ENCODE data around the gene DNMT3A. TPM values are rescaled to one million over a fixed set of nuclear protein-coding genes. Genes with fewer than 3 reads are reported as not detected.

Gene DNMT3A
- total RNA-seq, 1 donor from 2014 or later = 29.5 TPM

DNA sequence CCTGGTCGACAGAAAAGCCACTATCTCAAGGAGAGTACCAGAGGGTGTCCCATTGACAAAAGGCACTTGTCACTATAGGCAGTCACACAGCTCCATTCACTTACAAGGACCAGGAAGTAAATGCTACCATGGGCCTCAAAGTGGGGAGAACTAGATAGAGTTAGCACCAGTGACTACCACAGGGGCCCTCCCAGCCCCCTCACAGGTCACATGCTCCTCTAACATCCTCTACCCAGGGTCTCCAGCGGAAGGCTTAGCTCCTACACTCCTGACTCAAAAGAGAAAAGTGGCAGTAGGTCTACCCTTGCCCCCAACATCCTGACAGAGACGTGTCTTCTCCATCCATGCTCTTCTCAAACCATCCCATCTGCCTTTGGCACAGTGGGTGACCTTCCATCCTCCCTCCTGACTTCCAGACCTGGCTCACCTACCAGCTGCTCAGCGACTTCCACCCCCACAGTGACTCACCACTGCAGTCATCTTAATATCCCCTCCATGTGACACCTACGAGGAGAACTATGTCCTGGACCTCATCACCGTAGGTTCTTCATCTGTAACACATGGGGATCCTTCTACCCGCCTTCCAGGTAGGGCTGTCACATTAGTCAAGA, 5.6 kb upstream of the DNMT3A start:
- DNase-seq (ENCODE audit: low read depth) = peak; percentile 62

DNA sequence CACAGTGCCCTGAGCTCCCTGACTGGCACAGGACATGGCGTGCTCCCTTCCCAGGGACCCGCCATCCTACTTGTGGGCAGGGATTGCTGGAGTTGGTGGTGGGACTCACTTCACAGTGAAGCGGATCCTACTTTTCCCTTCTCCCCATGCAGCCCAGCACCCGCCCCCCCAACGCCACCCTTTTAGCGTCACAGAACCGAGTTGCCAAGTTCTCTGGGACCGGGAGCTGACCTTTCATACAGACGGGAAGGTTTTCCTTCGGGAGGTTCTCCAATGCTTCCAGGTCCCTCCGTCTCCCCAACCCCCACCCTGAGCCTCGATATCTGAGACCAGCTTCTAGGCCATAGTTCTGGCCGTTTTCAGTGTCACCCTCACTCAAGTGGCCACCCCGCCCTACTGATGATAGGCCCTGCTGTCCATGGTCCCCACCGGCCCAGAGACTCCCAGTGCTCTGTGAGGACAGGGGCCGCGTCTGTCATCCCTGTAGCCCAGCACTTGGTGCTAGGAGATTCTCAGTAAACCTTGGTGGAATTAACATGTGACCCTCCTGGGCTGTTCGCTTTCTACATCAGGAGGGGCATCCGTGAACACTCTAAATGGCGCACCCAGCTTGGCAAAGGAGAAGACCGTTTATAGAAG, 1.6 kb upstream of the DNMT3A start:
- no peak for DNase-seq (ENCODE audit: low read depth)

DNA sequence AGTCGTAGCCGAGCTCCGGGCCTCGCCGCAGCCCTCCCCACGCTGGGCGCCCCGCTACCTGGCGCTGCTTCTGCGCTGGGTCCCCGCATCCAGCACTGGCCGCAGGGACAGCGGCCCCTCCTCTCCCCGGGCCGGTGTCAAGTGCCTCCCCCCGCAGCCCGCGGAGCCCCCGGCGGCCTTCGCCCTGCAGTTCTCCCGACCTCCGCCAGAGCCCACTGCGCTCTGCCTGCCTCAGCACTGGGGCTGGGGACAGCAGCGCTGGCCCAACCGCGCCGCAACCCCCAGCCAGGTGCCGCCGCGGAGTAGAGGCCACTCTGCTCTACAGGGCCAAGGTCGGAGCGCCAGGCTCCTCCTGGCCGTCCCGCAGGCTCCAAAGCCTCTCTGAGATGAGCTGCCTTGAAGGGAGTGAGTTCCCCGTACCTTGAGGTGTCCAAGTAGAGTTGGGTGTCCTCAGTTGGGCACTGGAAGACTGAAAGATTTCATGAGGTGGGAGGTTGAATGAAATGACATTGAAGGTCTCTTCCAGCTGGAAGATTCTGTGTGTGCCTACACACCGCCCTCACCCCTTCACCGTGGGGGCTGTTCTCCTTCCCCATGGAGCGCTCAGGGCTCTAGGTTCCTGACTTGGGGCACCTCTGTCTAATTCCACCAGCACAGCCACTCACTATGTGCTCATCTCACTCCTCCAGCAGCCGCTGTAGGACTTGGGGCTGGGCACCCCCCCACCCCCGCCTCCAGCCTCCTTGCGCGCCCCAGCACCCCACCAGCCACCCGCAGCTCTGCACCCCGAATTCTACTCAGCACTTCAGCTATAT, 854 bp upstream of the DNMT3A start:
- DNase-seq (ENCODE audit: low read depth) = peak; percentile 55

DNA sequence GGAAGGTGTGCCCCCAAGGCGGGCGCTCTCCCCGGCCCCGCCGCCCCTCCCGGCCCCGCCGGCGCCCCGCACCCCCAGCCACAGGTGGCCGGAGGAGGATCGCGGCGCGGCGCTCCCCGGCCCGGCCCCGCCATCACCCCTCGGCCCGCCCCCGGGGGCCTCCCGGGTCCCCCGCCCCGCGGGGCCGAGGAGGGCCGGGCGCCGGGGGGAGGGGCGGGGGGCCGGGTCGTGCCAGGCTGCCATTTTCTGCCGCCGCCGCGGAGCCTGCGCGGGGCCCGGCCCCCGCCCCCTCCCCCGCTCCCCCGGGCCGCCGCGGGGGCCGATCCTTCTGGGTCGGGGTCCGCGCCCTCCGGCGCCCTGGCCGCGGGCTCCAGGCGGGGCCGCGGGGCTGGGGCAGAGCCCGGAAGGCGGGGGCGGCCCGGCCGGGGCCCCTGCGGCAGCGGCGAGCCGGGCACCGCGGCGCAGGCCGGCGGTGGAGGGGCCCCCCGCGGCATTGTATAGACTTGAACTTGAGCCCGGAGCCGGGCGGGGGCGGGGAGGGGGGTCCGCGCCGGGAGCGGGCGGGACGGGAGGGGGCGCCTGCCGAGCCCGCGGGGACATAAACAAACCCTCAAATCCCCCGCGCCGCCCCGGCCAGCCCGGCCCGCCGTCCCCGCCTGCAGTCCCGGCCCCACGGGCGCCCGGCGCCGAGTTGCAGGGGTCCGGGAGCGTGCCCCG, 556 bp downstream of the DNMT3A start:
- DNase-seq (ENCODE audit: low read depth) = no peak

DNA sequence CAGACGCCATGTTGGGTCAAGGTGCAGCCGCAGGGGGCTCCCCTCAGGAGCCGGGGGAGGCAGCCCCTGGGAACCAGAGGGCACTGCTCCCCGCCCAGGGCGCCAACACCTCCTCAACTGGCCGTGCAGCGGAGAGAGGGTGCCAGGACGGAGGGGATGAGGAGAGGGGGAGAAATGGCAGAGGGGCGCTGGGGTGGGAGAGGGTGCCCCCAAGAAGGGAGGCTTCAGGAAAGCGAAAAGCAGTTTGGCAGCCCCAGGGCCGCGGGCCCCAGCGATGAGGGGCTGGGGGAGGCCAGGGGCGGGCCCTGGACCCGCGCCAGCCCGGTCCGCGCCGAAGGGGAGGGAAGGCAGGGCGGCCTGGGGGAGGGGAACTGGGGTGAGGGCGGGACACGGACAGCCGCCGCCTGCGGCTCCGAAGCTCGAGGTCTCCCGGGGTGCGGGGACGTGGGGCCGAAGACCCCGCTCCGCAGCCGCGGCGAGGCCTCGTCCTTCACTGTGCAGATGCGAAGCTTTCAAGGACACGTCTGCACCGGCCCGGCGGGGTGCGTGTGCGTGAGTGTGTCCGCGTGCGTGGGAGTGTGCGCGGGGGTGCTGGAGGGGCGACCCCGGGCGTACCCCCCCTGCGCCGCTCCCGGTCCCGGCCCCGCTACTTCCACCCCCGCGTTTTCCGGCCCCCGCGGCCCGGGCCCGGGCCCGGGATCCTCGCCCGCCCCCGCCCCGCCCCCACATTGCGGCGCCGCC, 1.4 kb downstream of the DNMT3A start:
- no peak for DNase-seq (ENCODE audit: low read depth)

DNA sequence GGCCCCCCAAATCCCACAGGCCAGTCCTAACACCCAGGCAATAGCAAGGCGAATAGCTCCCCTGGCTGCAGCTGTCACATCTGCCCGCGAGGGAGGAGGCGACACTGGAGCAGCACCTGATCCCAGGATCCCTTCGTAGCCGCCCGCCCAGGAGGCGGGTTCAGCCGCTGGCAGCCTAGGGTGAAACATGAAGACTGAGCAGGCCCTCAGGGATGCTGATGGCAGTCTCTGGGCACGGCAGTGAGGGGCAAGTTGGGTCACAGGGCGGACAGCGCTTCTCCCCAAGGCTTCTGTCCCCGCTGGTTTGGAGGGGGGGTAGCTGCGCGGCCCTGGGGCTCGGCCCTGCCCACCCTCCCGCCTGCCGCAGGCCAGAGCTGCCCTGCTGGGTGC, 1.9 kb downstream of the DNMT3A start:
- DNase-seq (ENCODE audit: low read depth) = no peak

DNA sequence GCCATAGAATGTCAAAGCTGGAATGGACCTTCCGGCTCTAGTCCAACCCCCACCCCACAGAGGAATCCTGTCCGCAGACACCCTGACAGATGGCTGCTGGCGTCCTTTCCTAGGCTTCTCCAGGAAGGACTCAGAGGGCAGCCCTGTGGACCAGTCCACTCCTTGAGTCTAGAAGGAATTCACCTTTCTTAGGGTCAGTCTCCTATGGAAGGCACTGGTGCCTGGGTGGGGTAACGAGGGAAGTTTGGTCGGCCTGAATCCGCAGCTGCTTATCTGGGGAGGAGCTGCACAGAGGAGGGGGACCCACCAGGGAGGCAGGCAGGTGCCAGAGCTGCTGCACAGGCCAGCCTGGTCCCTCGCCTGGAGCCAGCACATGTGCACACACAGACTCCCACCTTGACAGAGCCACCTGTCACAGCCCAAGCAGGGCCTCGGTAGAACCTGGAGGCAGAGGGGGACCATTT, 2.5 kb downstream of the DNMT3A start:
- no peak for DNase-seq (ENCODE audit: low read depth)

DNA sequence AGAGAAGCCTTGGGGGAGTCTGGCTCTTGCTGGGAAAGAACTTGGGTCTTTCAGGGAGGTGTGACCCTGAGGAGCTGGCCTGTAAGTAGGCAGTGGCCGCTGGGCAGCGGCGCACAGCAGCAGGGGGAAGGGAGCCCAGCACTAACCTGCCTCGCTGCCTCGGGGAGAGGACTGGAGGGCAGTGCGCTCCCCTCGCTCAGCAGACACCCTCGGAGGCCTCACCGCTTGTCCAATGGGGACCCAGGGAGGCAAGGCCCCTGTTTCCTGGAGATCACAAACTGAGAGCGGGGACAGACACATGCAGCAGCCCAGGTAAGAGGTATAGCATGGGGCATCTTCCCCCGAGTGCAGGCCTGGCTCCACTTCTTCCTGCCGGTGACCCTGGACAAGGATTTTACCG, 3.3 kb downstream of the DNMT3A start:
- DNase-seq (ENCODE audit: low read depth) = no peak

DNA sequence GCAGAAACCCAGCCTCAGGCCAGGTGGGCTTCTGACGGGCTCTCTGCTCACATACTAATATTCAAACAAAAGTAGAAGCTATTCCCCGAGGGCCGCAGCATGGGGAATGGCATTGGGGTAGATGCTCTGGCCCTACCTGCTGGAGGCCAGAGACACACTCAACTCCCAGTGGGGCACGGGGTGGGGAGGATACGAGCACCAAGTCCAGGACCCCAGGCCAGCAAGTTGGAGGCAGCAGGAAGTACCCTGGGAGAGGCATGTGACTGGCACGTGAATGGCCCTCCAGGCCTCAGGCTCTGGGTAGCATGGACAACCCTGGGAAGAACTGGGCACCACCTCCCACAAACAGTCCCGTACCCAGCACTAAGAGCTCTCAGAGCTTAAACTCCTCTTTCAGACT, 3.8 kb downstream of the DNMT3A start:
- no peak for DNase-seq (ENCODE audit: low read depth)

DNA sequence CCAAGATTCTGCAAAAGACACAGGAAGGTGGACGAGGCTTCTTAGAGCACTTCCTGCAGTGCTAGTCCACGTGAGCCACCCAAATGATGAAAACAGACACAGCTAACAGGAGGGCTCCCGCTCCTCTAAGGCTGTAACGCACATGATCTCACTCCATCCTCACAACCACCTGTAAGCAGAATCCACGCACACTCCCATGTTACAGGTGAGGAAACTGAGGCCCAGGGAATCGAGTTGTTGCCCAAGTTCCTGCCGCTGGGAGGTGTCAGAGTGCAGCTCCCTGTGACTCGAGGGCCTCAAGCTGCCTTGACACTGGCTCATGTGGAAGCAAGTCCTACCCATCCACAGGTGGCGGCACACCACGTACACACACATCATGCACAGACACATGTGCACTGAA, 4.4 kb downstream of the DNMT3A start:
- DNase-seq (ENCODE audit: low read depth) = no peak

DNA sequence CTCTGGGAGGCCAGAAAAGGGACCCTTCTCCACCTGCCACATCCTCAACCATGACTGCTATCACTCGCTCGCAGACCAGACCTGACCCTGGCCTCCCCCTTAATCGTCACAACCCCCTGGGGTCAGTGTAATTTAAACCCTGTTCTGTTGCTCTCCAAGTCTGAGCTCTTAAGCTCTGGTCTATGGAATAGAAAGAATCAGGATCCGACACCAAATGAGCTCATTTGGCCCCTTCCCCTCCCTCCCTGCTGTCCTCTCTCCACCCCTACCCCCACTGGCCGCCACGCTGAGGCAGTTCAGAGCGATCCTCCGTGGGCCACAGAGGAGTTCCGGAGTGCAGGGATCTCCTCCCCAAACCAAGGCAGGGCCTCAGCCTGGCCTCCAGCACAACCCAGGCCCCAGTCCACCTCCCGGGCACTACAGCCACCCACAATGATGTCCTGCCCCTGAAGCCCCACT, 5.3 kb downstream of the DNMT3A start:
- DNase-seq (ENCODE audit: low read depth) = no peak

DNA sequence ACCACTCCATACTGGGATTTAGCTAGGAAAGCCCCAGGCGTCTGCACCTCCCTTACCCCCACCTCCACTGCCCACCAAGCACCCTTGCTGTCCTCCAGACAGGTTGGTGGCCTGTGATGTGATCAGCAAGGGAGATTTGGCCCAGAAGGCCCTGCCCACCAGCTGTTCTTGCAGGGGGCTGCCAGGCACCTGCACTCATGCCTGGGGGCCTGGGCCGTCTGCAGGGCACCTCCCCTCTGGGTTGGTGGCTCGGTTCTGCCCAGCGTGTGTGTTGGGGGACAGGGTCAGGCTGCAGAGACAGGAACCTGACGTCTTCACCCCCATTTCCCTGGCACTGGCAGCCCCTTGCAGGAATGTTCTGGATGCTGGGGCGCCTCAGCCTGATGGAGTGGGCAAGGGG, 5.8 kb downstream of the DNMT3A start:
- DNase-seq (ENCODE audit: low read depth) = no peak

DNA sequence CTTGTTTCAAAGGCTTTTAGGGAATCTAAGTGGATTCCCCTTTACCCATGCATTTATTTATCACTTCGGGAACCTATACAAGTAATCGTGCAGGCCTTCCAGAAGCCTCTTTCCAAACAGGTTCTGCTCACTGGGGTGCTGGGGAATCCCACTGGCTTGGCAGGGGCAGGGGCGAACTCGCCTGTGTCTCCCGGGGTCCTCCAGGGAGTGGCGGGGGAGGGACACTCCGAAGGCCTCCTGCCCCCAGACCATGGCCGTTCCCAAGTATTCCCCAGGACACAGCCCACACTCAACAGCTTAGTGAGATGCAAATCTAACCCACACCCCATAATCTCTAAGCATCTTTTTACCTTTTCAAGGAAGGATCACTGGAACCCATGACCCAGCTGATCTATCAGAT, 6.5 kb downstream of the DNMT3A start:
- DNase-seq (ENCODE audit: low read depth) = no peak

DNA sequence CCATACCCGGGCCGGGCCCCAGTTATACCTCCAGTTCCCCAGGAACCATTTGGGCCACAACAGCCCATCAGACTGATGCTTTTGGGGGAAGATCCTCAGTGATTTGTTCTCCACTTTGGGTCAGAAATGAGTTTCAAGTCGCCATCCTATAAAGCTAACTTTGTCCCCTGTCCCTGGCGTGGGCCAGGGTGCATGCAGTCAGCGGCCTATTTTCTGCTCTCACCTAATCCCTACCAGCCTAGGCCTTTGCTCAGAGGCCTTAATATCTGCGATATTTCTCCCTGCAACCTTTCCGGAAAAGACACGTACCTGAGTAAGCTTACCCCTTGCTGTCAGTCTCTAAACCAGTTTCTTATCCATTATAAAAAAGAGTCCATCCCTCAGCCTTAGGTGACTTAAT, 7.2 kb downstream of the DNMT3A start:
- no peak for DNase-seq (ENCODE audit: low read depth)

DNA sequence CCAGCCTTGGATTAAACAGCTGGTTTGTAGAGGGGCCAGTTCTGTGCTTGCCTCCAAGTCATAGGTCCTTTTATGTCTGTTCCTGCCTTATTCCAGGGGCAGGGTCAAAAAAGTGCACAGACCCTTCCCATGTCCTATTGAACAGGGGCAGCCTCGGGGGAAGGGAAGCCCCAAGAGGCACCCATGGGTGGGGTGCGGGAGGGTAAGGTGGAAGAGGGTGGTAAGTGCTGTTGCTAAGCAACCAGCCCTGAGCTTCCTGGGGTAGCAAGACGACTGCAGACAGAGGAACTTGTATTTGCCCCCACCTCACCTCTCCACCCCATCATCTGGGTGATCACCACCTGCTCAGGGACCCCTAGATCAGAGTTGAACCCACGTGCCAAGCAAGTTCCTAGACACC, 7.7 kb downstream of the DNMT3A start:
- DNase-seq (ENCODE audit: low read depth) = no peak

DNA sequence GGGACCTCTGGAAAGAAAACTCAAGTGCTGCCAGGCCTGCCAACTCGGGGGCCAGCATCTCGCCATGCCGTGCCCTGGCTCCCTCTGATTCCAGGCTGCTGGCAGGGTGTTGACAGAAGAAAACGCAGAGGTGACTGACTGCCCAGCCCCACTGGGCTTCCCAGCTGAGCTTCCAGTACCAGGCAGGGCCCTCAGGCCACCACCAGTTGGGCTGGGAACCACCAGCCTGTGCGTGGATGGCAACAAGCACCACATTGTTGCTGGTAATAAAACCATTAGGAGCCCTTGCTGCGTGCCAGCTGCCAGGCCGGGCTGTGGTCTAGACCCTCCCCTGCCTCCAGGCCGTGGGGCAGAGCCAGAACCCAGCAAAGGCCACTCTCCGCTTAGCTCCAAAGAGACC, 9.2 kb downstream of the DNMT3A start:
- DNase-seq (ENCODE audit: low read depth) = peak; percentile 45

DNA sequence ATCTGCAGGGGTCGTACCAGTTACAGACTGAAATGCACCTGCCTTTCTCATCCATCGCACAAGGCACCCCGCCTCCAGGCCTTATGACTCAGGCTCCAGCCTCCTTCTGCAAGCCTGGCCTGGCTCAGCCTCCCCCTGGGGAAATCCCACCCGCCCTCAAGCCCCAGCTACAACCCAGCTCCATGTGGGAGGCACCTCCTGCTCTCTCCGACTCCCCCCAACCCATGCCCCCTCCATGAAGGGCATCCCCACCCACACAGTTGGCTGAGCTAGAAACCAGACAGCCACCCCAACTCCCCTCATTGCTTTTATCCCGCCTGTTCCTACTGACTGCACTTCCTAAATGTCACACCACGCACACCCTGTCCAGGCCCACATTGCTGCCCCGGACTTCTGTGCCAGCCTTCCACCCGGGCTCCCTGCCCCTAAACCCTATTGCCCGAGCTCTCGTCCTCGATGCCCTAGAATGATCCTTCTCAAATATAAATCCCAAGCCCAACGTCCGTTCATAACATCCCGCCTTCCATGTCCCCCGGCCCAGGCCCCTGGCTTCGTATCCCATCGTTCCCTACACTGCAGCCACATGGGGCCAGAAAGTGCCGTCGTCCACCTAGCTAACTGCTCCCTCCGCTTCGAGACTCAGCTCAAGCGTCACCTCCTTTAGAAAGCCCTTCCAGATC, 9.9 kb downstream of the DNMT3A start:
- no peak for DNase-seq (ENCODE audit: low read depth)

DNA sequence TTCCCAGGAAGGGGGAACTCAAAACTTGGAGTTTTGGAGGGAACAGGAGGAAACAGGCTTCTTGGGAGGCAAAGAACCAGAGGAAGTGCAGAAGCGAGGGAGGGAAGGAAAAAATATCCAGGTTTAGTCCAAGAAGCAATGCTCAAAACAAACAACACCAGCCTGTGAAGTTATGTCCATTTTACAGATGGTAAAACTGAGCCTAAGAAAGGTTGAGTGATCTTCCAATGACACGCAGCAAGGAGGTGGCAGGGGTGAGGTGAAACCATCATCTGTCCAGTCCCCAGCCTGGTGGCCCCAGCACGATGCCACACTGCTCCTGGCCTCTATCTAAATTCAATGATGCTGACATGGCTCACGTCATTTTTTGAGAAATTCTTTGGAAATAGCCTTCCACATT, 10.8 kb downstream of the DNMT3A start:
- DNase-seq (ENCODE audit: low read depth) = no peak

DNA sequence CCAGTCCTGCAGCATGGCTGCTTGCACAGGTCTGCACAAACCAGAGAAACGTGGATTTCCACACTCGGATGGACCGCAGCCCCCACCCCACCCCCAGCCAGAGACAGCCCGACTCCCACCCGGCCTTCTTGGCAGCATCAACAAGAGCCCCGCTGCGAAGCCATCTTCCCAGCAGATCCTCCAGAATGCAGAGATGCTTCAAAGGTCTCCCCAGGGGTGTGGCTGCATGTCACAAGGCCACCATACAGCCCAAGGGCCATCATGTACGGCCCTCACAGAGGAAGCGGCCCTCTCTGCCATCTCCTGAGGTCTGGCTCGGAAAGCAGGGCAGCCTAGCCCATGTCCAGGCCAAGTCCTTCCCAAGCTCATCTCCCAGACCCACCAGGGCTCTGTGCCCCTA, 11.5 kb downstream of the DNMT3A start:
- DNase-seq (ENCODE audit: low read depth) = no peak

DNA sequence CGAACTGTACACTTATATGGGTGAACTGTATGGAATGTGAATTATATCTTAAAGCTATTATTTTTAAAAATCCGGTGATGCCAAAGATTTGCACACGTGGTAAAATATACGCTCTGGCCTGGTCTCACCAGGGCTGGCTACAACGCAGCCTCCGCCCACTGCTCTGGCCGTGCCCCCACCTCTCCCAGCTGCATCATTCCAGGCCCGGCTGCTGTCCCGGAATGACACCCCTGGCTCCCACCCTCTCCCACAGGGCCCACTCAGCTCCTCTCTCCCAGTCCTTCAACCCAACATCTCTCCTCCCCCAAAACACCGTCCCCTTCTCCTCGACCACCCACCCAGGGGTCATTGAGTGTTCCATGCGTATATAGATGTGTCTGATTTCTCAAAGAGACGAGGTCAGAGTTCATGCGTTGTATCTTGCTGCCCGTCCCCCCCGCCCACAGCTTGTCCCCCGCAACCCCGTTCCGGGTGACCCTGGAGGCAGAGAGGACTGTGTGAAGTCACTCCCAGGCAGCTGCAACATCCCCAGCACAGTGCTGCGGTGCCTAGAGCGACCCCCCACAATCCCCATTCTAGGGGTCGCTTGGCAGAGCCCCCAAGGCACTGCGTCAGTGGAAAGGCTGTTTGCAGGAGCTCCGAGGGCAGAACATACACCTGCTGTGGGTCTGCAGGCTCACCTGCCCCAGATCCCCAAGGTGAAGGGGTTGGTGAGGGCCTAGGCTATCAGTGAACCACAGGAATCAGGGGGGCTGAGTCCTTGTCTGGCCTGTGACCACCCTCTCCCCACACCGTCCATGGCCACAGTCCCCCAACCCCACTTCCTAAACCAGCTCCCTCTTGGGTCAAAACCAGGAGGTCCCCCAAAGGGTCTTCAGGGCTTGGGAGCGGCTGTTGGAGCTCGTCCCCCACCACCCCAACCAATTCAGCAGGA, 13.3 kb downstream of the DNMT3A start:
- no peak for DNase-seq (ENCODE audit: low read depth)

Measured in renal cortical epithelial cell (primary cell).